MM.1S (cell line): ENCODE results near the gene IFRD2.

Experiments used
- EZH2 ChIP-seq: fragments of 300-600 bp; sonication (generic); optimal IDR thresholded peaks from 2 replicates; pipeline ENCODE3; 2017; ENCODE audit warnings: low read depth, mild to moderate bottlenecking, antibody characterized with exemption, low read length, mixed read lengths
- EZH2phosphoT487 ChIP-seq: fragments of 300-600 bp; sonication (generic); IDR thresholded peaks from 2 replicates; pipeline ENCODE4 v1.6.1; 2018; ENCODE audit warnings: antibody characterized with exemption, low read length
- TF ChIP-seq, protein P1 (sequence below): fragments of 300-600 bp; sonication (generic); IDR thresholded peaks from 2 replicates; pipeline ENCODE4 v1.5.1; 2016; ENCODE audit warnings: antibody characterized with exemption, low read length, mixed read lengths

DNA sequence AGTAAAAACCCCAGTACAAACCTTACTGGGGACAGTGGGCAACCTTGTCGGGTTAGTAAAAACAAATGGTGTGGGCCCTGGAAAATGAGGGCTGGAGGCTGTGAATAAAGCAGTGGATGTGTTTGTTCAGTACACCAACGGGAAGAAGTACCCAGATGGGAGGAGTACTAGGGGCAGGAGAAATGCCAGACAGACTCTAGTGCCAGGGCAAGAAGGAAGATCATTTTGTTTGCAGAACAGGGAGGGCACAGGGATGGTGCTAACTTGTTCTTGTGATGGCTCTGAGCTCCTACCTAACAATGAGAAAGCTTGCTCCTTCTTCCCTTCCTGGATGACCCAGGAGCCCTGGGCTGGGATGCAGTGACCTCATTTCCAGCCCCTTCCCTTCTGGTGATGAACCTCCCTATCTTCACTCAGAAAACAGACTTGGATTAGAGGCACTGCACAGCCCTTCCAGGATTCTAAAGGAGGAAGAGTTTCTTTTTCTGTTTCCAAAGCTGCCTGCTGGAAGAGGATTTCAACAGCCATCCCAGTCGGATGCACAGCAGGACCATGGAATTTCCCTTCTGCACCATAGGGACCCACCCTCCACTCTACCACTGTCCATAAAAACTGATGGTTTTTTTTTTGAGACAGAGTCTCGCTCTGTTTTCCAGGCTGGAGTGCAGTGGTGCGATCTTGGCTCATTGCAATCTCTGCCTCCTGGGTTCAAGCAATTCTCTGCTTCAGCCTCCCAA lies 42.3 kb upstream of the IFRD2 start:
- TF ChIP-seq, protein P1, sequence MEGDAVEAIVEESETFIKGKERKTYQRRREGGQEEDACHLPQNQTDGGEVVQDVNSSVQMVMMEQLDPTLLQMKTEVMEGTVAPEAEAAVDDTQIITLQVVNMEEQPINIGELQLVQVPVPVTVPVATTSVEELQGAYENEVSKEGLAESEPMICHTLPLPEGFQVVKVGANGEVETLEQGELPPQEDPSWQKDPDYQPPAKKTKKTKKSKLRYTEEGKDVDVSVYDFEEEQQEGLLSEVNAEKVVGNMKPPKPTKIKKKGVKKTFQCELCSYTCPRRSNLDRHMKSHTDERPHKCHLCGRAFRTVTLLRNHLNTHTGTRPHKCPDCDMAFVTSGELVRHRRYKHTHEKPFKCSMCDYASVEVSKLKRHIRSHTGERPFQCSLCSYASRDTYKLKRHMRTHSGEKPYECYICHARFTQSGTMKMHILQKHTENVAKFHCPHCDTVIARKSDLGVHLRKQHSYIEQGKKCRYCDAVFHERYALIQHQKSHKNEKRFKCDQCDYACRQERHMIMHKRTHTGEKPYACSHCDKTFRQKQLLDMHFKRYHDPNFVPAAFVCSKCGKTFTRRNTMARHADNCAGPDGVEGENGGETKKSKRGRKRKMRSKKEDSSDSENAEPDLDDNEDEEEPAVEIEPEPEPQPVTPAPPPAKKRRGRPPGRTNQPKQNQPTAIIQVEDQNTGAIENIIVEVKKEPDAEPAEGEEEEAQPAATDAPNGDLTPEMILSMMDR, result no peak
- TF ChIP-seq EZH2, result no peak
- no peak for TF ChIP-seq EZH2phosphoT487
